GM18498 (cell line): Measurements from ENCODE around the gene NOBOX.
A peak's percentile ranks its signal among the peaks of the same experiment; 100 is the strongest.
"Not testable (repeated sequence)": the region's sequence is repeated elsewhere in the genome, so short reads cannot be mapped to it uniquely, and the experiment has no call there.

Source experiments
- ATAC-seq: cut with Tn5 transposase; IDR thresholded peaks from one replicate; pipeline ENCODE4 v1.9.1; 2021; ENCODE audit warnings: mild to moderate bottlenecking, moderate library complexity; ENCODE audit not compliant: unreplicated experiment

Gene NOBOX

DNA sequence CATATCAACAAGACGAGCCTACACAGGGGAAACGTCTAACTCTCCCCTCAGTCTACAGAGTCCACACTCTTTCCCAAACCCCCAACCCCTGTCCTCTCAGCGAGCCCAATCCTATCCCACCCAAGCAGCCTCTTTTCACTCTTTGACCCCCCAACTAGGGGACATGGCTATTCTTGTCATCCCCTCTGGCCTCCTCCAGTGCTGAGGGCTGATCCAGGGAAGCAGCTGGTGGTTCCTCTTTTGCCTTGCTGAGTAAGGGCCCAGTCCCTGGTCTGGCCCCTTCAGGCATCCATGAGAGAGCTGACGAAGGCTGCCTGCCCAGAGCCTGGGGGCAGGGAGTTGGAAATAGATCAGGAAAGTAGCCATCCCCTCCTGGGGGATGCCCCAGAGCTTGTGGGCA lies 6.4 kb downstream of the NOBOX start:
- no peak for ATAC-seq

DNA sequence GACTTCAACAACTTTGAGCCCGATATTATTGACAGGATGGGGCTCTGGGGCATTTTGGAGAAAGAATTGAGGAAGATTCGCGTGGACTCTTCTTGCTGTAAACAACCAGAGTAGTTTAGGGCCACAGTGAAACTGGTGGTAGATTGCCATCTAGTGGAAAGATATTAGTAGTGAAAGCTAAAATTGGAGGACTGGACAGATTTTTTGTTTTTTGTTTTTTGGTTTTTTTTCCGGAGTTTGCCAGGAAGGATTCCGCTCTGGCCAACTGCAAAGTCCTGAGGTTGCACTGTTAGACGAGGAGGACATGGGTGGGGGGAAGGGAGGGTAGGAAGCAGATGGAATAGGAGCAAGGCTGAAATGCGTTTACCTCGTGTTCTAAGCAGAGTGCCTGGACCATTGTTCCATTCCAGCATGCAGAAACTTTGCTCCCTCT lies 11.7 kb downstream of the NOBOX start:
- peak; percentile 81 for ATAC-seq

DNA sequence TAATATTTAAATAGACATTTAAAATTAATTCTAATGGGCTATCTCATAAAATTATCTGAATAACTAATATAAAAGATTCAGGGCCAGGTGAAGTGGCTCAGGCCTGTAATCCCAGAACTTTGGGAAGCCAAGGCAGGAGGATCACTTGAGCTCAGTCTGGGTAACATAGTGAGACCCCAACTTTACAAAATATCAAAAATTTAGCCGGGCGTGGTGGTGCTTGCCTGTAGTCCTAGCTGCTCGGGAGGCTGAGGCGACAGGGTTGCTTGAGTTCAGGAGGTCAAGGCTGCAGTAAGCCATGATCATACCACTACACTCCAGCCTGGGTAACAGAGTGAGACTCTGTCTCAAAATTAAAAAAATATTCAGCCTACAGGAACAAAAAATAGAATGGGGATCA lies 12.5 kb downstream of the NOBOX start:
- ATAC-seq = no peak

DNA sequence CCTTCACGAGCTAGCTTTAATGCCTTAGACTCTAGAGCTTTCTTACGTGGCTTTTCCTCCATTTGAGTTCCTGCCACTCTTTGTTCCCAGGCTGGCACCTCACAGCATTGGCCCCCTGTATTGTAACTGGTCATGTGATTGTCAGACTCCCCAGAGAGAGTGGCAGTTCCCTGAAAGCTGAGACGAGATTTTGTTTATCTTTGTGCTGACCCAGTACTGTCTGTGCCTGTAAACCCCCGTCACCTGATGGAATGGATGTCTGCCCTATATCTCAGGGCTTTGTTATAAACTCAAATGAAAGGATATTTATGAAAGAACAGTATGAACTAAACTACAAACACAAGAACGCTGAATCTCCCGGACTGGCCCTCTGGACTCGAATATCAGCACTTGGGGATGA lies 13.0 kb downstream of the NOBOX start:
- no peak for ATAC-seq

DNA sequence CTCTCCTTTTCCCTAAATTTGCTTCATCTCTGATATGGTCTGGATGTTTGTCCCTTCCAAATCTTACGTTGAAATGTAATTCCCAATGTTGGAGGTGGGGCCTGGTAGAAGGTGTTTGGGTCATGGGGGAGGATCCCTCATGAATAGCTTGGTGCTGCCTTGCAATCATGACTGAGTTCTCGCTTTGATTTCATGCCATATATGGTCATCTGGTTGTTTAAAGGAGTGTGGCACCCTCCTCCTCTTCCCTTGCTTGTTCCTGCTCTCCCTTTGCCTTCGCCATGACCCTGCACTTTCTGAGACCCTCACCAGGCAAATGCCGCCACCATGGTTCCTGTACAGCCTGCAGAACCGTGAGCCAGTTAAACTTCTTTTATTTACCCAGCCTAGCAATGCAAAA lies 14.5 kb downstream of the NOBOX start:
- no peak for ATAC-seq

DNA sequence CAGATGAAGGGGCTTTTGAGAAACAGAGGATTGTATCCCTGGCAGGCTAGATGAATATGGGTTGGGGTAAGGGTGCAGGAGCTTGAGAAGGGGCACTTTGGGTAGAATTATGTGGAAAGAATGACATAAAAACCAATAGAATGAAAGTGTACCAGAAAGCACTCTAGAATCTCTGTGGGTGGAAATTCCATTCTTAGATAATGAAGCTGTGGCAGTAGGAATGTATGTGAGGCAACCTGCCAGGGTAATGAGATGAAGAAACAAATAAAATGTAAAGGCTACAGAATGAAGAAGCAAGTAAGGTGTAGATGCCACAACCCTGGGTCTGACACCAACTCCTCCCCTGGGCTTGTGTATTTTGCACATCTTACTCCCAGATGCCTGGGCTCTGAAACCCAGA lies 16.8 kb downstream of the NOBOX start:
- ATAC-seq = no peak

DNA sequence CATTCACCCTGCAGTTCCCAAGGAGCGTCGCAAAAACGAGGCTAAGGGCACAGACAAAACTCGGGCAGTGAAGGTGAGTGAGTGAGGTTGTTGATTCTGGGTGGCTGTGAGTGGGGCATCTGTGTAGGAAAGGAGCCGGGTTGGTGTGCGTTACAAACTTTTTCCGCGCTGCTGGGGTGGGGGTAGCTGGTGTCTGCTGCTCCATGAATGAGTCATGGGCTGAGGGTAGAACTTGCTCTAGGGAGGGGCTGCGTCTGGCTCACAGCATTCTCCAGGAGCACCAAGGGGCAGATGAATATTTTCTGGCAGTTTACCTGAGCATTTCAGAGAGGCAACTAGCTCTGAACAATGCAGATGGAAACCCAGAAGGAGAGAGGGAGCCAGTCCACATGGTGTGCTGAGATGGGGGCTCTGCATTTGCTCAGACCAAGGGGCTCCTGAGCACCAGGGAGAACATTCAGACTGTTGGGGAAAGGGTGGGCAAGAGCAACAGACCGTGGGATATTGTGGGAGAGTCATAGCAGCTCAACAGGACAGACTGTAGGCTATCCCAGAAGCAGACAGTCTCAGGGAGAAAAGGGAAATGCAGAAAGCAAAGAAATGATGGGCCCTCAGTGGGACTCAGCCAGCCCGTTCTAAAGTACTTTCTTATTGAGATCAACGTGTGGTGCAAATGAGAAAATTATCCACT lies 18.8 kb downstream of the NOBOX start:
- no peak for ATAC-seq

DNA sequence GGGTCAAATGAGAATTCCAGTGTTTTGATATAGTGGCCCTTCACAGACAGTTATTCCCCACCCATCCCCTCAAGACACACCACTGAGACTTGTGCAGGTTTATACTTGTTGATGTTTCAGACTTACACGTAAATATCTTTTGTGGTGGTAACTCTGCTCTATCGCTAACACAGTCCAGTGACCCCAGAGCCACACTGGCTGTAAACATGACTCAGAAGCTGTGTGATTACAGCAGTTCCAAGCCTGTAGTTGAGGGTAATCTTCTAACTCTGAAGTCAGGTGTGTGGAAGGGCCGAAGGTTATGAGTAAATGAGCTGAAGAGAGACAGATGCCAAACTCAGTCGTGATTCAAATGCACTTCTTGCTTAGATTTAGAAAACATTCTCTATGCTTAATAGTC lies 19.4 kb downstream of the NOBOX start:
- ATAC-seq = peak; percentile 72

DNA sequence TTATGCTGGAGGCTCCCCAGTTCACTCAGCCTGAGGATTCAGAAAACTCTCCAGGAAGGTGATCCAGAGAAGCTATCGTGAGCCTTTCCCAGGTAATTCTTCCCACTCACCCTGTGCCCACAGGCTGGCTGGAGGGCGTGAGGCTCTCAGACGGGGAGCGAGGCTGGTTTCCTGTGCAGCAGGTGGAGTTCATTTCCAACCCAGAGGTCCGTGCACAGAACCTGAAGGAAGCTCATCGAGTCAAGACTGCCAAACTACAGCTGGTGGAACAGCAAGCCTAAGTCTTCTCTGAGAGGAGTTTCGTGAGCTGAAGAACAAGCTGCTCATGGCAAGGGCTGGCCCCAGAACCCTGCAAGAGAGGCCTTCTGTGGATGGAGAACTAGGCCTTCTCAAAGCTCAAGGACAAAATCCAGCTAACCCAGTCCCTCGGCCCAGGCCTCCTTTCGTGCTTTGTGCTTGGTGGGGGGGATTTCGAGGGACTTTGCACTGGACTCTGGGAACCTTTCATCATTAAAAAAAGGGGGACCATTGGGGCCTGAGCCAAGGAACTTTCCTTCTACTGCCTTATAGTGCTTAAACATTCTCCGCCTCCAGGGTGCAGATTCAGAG lies 23.6 kb downstream of the NOBOX start:
- no peak for ATAC-seq

DNA sequence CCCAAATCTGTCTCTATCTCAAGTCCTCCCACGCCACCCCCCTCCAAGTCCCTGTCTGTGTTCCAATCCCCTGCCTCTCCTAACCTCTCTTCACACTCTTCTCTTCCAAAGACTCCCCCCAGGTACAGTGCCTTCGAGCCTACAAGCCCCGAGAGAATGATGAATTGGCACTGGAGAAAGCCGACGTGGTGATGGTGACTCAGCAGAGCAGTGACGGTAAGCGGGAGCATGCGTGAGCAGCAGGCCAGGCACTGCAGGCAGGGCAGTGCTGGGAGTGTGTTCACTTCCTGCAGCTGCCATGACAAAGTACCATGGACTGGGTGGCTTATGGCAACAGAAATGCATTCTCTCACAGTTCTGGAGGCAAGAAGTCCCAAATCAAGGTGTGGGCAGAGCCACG lies 24.8 kb downstream of the NOBOX start:
- ATAC-seq = no peak

DNA sequence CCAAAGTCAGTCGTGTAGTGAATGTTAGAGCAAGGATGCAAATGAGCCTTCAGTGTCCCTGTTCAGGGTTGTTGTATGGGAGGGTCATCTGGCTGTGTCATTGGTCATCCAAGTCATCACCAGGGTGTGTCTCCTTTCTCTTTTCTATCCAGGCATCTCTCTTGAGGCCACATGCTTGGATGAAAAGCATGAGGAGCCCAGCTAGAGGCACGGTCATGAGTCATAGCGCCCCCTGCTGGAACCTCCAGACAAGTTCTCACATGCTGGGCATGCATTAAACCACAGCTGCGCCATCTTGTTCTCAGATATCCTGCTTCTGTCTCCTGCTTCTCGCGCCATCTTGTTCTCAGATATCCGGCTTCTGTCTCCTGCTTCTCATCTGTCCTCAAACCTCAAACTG lies 34.3 kb downstream of the NOBOX start:
- peak; percentile 36 for ATAC-seq

DNA sequence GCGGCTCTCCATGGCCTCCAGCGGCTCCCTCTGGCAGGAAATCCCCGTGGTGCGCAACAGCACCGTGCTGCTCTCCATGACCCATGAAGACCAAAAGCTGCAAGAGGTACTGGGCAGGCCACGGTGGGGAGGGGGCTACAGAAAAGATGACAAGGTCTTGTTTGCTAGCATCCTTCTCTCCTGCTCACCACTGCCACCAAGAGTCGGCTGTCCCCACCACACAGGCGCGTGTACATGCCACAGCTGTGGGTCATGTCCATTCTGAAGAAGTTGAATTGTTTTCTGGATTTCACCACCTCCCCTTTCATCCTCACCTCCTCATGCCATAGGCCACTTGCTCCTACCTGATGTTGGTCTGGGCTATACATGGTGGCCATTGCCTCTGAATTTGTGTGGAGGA lies 36.2 kb downstream of the NOBOX start:
- not testable (repeated sequence) for ATAC-seq

DNA sequence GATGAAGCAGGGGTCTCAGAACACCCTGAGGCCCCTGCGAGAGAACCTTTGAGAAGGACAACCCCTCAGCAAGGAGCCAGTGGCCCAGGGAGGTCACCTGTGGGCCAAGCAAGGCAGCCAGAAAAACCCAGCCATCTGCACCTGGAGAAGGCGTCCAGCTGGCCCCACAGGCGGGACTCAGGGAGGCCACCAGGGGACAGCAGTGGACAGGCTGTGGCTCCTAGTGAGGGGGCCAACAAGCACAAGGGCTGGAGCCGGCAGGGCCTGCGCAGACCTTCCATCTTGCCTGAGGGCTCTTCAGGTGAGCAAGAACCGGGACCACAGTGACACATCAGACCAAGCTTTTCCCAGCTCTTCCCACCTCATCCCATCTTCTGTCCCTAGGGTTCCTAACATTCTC lies 38.0 kb downstream of the NOBOX start:
- not testable (repeated sequence) for ATAC-seq

DNA sequence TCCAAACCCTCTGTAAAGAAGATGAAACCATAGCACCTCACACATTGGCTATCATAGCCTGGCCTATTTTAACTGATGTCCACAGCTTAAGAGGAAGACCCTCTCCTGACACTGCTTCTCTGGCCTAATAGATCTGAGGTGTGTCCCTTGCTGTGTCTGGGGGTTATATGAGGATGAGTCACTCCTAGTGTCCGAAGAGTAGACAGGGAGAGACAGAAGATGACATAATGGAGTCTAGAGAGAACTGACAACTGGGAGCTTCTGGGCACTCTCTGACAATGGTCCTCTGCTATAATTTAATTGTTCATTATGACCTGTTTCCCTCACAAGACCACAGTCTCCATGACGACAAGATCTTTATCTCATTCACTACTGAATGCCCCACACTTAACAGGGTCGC lies 41.4 kb downstream of the NOBOX start:
- ATAC-seq = not testable (repeated sequence)

DNA sequence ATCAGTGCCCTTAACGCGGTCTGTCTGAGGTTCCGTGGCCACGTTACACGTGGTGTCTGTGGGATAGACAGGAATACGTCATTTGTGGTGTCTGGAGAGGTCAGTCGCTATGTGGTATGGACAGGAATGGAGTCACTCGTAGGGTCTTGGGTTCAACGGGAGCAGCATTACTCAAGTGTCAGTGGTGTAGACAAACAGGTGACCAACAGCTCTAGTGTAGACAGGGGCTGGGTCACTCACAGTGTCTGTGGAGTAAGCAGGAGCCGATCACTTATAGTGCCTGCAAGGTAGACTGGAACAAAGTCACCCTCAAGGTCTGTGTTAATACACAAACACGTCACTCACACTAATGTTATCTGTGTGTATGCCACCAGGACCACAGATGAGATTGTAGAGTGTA lies 46.6 kb downstream of the NOBOX start:
- ATAC-seq = not testable (repeated sequence)

DNA sequence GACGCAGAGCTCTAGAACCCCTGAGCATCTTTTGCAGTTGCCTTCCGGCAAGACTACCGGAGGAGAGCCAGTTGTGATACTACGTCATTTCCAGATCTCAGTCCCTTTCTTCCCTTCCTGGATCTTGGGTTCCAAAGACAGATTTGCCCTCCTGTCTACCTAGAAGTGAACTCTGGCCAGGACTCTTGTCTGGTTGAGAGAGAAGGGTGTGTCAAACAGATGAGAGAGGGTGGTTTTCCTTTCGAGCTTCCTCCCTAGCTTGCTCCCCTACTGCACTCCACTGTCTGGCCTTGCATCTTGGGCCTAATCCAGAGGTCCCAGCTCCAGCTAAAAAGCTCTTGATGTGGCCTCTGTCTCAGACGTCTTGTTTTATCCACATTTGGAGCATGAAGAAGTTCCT lies 47.3 kb downstream of the NOBOX start:
- ATAC-seq = not testable (repeated sequence)

DNA sequence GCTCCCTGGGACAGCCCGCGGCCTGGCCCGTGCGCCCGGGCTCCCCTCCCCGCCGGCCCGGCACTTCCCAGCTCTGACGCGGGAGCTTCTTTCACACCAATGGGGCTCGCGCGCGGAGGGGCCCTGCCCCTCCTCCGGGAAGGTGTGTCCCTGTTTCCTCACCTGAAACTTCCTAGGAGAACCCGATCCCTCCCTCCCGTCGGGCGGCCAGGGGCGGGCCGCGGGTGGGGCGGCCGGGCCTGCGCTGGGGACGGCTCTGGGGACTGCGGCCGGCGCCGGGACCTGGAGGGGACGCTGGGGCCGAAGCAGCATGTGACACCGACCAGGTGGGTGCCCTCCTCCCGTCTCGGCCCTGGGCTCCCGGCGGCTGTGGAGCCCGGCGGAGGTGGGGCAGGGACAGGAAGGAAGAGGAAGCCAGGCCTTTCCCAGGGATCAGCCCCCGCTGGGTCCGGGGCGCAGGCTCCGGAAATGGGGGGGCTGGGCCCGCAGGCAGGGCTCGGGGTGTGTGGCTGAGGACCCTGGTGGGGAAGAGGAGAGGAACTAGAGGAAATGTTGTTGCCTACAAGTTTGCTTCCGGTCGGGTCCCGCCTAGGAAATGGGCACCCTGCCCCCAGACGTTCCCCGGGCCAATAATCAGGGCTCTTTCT lies 48.2 kb downstream of the NOBOX start, which contains the start of gene ARHGEF5:
ARHGEF5 (plus strand) TSS at position 227 of the 647 bp plus-strand sequence. CDS start 7,268 bp downstream, outside the sequence.
- ATAC-seq = peak; percentile 82

DNA sequence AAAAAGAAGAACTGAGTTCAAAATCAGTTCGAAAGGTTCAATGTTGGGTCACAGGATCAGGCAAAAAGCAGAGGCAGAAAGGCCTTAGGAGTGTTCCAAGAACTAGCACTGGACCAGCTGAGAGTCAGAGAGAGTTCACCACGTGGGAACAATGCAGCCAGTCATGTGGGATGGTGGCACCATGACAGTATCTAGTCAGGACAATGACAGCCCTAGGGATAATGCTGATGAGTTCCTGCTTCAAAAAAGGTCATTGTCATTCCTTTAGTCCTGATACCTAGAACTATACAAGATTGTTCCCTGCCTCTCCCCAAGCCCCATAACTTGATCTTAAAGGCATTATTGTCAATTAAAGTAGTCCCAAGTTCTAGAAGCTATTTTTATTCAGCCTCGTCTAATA lies 51.8 kb downstream of the NOBOX start:
- ATAC-seq = not testable (repeated sequence)

DNA sequence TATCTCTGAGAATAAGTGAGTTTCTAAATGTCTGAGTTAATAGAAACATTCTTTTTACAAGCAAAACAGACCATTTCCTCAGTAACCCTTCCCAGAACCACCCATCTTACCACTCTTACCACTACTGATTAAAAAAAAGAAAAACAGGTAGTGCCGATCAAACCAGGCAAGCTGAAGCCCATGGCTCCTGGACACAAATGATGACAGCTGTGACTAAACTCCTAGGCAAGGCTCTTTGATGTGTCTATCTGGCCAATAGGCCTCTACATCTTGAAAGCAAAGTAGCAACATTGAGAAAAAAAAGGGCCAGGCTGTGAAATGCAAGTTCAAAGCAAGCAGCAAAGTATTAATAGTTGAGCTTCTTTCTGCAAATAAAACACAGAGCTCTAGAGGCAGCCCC lies 54.9 kb downstream of the NOBOX start:
- peak; percentile 37 for ATAC-seq
